ENCODE data around the gene TM4SF18. TPM values are rescaled to one million over a fixed set of nuclear protein-coding genes. Genes with fewer than 3 reads are reported as not detected.

Gene TM4SF18
- total and polyA plus RNA-seq, 4 donors = 2.1 to 28.5 (median 4.1) TPM

GRCh38 chr3:149352556-149352955 is 19.1 kb upstream of the TM4SF18 start:
- no peaks in the 10 kb centered on the region for H3K9me3 ChIP-seq (ENCODE audit: control insufficient read depth in 4 of 4, insufficient read depth in 3 of 4, low read length in 3 of 4)
- no peaks in the 10 kb centered on the region for H3K27me3 ChIP-seq (ENCODE audit: control insufficient read depth in 3 of 3, insufficient read depth in 3 of 3, low read length in 2 of 3)
- H3K4me3 ChIP-seq = no peak overlapping the region
- TF ChIP-seq CTCF (IDR thresholded peaks at IDR 0.05; ENCODE audit: control extremely low read depth, extremely low read depth) = peak; percentile 37
- 47 to 62% methylated on average over 7 of the region's 7 CpGs for WGBS, 2 donors
- no peak overlapping the region for H3K27ac ChIP-seq (ENCODE audit: low read depth in 1 of 2, low read length in 1 of 2)
- peak in 1 of 3 donors; percentile 40 for DNase-seq
- H3K36me3 ChIP-seq (ENCODE audit: control insufficient read depth in 4 of 4, insufficient read depth in 4 of 4, low read length in 4 of 4) = no peaks in the 10 kb centered on the region
- no peak overlapping the region for H3K9ac ChIP-seq (ENCODE audit: insufficient read depth in 1 of 2, low read length in 2 of 2)
- H3K4me1 ChIP-seq (ENCODE audit: control insufficient read depth in 5 of 5, insufficient read depth in 5 of 5, low read length in 5 of 5) = peaks cover 0 to 10% (median 6%) of the 10 kb centered on the region in 5 donors
- ATAC-seq (ENCODE audit: insufficient read depth, low FRiP score) = peak; percentile 84

GRCh38 chr3:149343951-149344350 is 10.5 kb upstream of the TM4SF18 start:
- 91 to 92% methylated on average over 4 of the region's 4 CpGs for WGBS, 2 donors
- H3K27ac ChIP-seq (ENCODE audit: low read depth in 1 of 2, low read length in 1 of 2) = no peak overlapping the region
- DNase-seq (no peak), ATAC-seq (ENCODE audit: insufficient read depth, low FRiP score) (no peak)
- no peak for TF ChIP-seq CTCF (IDR thresholded peaks at IDR 0.05; ENCODE audit: control extremely low read depth, extremely low read depth)
- H3K36me3 ChIP-seq (ENCODE audit: control insufficient read depth in 4 of 4, insufficient read depth in 4 of 4, low read length in 4 of 4) = no peaks in the 10 kb centered on the region
- H3K4me1 ChIP-seq (ENCODE audit: control insufficient read depth in 5 of 5, insufficient read depth in 5 of 5, low read length in 5 of 5) = peaks cover 0 to 6% (median 4%) of the 10 kb centered on the region in 5 donors
- H3K9ac ChIP-seq (ENCODE audit: insufficient read depth in 1 of 2, low read length in 2 of 2) = no peak overlapping the region
- H3K27me3 ChIP-seq (ENCODE audit: control insufficient read depth in 3 of 3, insufficient read depth in 3 of 3, low read length in 2 of 3) = no peaks in the 10 kb centered on the region
- H3K4me3 ChIP-seq = no peak overlapping the region
- H3K9me3 ChIP-seq (ENCODE audit: control insufficient read depth in 4 of 4, insufficient read depth in 3 of 4, low read length in 3 of 4) = no peaks in the 10 kb centered on the region

- Histone ChIP-seq H3K27ac (ENCODE audit: low read depth in 1 of 2, low read length in 1 of 2) (peak overlapping the region in 1 of 2 donors; percentile 17), H3K4me1 (ENCODE audit: control insufficient read depth in 5 of 5, insufficient read depth in 5 of 5, low read length in 5 of 5) (peaks cover 0 to 6% (median 4%) of the 10 kb centered on the region in 5 donors), H3K27me3 (ENCODE audit: control insufficient read depth in 3 of 3, insufficient read depth in 3 of 3, low read length in 2 of 3) (no peaks in the 10 kb centered on the region), H3K4me3 (no peak overlapping the region), H3K9me3 (ENCODE audit: control insufficient read depth in 4 of 4, insufficient read depth in 3 of 4, low read length in 3 of 4) (no peaks in the 10 kb centered on the region), H3K9ac (ENCODE audit: insufficient read depth in 1 of 2, low read length in 2 of 2) (no peak overlapping the region), H3K36me3 (ENCODE audit: control insufficient read depth in 4 of 4, insufficient read depth in 4 of 4, low read length in 4 of 4) (no peaks in the 10 kb centered on the region)
- TF ChIP-seq CTCF (IDR thresholded peaks at IDR 0.05; ENCODE audit: control extremely low read depth, extremely low read depth) = no peak
- DNase-seq (no peak), ATAC-seq (ENCODE audit: insufficient read depth, low FRiP score) (no peak)
- 62 to 74% methylated on average over 4 of the region's 4 CpGs for WGBS, 2 donors
Measured at GRCh38 chr3:149342413-149343380, 9.3 kb upstream of the TM4SF18 start.
